Measurements from ENCODE around the gene PPP1R1C.
"Not testable (repeated sequence)": the region's sequence is repeated elsewhere in the genome, so short reads cannot be mapped to it uniquely, and the experiment has no call there.

Gene PPP1R1C

GRCh38 chr2:181955010-181955409, 30.6 kb upstream of the PPP1R1C start:
- DNase-seq (ENCODE audit: low read depth): no peak
- no peak overlapping the region for H3K4me3 ChIP-seq (ENCODE audit: low read depth, low read length)
- TF ChIP-seq CTCF (IDR thresholded peaks at IDR 0.05; ENCODE audit: insufficient read depth, low read depth, low read length, missing control alignments): no peak

- not testable (repeated sequence) for H3K4me3 ChIP-seq (ENCODE audit: low read depth, low read length); DNase-seq (ENCODE audit: low read depth)
Observed at GRCh38 chr2:181955866-181956265, 29.8 kb upstream of the PPP1R1C start.

- no peak for DNase-seq (ENCODE audit: low read depth)
- TF ChIP-seq CTCF (IDR thresholded peaks at IDR 0.05; ENCODE audit: insufficient read depth, low read depth, low read length, missing control alignments): no peak
- H3K4me3 ChIP-seq (ENCODE audit: low read depth, low read length): no peak overlapping the region
Observed at GRCh38 chr2:181957668-181958067, 28.0 kb upstream of the PPP1R1C start.

GRCh38 chr2:181958726-181959125, 26.9 kb upstream of the PPP1R1C start:
- no peak for TF ChIP-seq CTCF (IDR thresholded peaks at IDR 0.05; ENCODE audit: insufficient read depth, low read depth, low read length, missing control alignments)
- DNase-seq (ENCODE audit: low read depth): no peak
- no peak overlapping the region for H3K4me3 ChIP-seq (ENCODE audit: low read depth, low read length)

- TF ChIP-seq CTCF (IDR thresholded peaks at IDR 0.05; ENCODE audit: insufficient read depth, low read depth, low read length, missing control alignments): no peak
- H3K4me3 ChIP-seq (ENCODE audit: low read depth, low read length): no peak overlapping the region
- no peak for DNase-seq (ENCODE audit: low read depth)
Observed at GRCh38 chr2:181959508-181959907, 26.1 kb upstream of the PPP1R1C start.

- peak; percentile 15 for TF ChIP-seq CTCF (IDR thresholded peaks at IDR 0.05; ENCODE audit: insufficient read depth, low read depth, low read length, missing control alignments)
Observed at GRCh38 chr2:181961167-181961566, 24.5 kb upstream of the PPP1R1C start.

GRCh38 chr2:181962142-181962541, 23.5 kb upstream of the PPP1R1C start:
- H3K4me3 ChIP-seq (ENCODE audit: low read depth, low read length): no peak overlapping the region
- DNase-seq (ENCODE audit: low read depth): no peak
- no peak for TF ChIP-seq CTCF (IDR thresholded peaks at IDR 0.05; ENCODE audit: insufficient read depth, low read depth, low read length, missing control alignments)

More at GRCh38 chr2:181961167-181961566, 24.5 kb upstream of the PPP1R1C start:
- not testable (repeated sequence) for H3K4me3 ChIP-seq (ENCODE audit: low read depth, low read length)
- DNase-seq (ENCODE audit: low read depth): peak; percentile 20

Data from GM12865 (cell line).